Measurements from ENCODE around the gene CCDC175.
A peak's percentile ranks its signal among the peaks of the same experiment; 100 is the strongest.

Gene CCDC175

DNA sequence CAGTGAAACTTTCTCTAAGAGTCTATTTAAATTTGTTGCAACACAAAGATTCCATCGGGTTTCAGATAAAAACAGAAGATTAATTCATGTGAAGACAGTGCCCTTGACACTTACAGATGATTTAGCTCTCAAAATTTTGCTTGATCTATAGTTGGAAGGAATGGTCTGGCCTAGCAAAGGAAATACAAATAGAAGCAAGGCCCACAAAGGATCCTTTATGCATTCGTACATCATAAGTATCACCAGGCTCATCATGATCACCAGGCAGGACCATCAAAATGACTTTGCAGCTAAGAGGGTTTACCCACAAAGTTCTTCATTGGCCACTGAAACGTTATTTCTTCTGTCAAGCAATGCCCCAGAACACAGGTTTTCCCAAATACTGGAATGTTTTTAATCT, 67.5 kb downstream of the CCDC175 start:
- H3K9me3 ChIP-seq (ENCODE audit: control insufficient read depth, insufficient read depth, low read length) = peaks cover 8% of the 10 kb centered on the region
- H3K27ac ChIP-seq (ENCODE audit: low read depth, low read length) = no peak overlapping the region
- H3K4me3 ChIP-seq (ENCODE audit: low read depth, low read length) = no peak overlapping the region
- no peak overlapping the region for H3K9ac ChIP-seq (ENCODE audit: low read depth, low read length)
- H3K4me1 ChIP-seq (ENCODE audit: control insufficient read depth, insufficient read depth, low read length) = no peaks in the 10 kb centered on the region
- H3K27me3 ChIP-seq (ENCODE audit: control insufficient read depth, insufficient read depth, low read length) = no peaks in the 10 kb centered on the region
- H3K36me3 ChIP-seq (ENCODE audit: control insufficient read depth, insufficient read depth, low read length) = peaks cover 9% of the 10 kb centered on the region

GRCh38 chr14:59507752-59508103, 68.9 kb downstream of the CCDC175 start:
- Histone ChIP-seq H3K9me3 (ENCODE audit: control insufficient read depth, insufficient read depth, low read length) (no peaks in the 10 kb centered on the region), H3K4me3 (ENCODE audit: low read depth, low read length) (no peak overlapping the region), H3K36me3 (ENCODE audit: control insufficient read depth, insufficient read depth, low read length) (peaks cover 14% of the 10 kb centered on the region), H3K27ac (ENCODE audit: low read depth, low read length) (no peak overlapping the region), H3K4me1 (ENCODE audit: control insufficient read depth, insufficient read depth, low read length) (no peaks in the 10 kb centered on the region), H3K27me3 (ENCODE audit: control insufficient read depth, insufficient read depth, low read length) (no peaks in the 10 kb centered on the region), H3K9ac (ENCODE audit: low read depth, low read length) (no peak overlapping the region)

GRCh38 chr14:59507063-59507751, 69.4 kb downstream of the CCDC175 start:
- no peak overlapping the region for H3K4me3 ChIP-seq (ENCODE audit: low read depth, low read length)
- no peaks in the 10 kb centered on the region for H3K27me3 ChIP-seq (ENCODE audit: control insufficient read depth, insufficient read depth, low read length)
- H3K36me3 ChIP-seq (ENCODE audit: control insufficient read depth, insufficient read depth, low read length) = peaks cover 17% of the 10 kb centered on the region
- H3K4me1 ChIP-seq (ENCODE audit: control insufficient read depth, insufficient read depth, low read length) = no peaks in the 10 kb centered on the region
- no peaks in the 10 kb centered on the region for H3K9me3 ChIP-seq (ENCODE audit: control insufficient read depth, insufficient read depth, low read length)
- H3K27ac ChIP-seq (ENCODE audit: low read depth, low read length) = no peak overlapping the region
- no peak overlapping the region for H3K9ac ChIP-seq (ENCODE audit: low read depth, low read length)

DNA sequence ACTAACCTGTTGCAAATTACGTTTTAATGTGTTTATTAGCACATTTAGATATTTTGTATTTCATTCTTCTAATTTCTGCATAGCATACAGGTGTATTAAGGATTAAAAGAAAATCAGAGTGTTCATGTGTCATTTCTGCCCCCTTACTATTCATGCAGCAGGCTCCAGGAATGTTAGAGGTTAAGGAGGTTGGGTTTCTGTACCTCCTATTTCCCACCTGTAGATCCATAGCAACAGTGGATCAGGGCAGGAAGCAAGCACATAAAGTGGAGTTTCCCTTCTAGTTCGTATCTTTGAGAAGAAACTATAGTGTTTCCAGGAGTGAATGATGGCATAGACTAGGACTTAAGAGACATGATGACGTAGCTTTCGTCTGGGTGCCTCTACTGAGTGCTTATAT, 73.4 kb downstream of the CCDC175 start:
- no peak overlapping the region for H3K4me3 ChIP-seq (ENCODE audit: low read depth, low read length)
- H3K9me3 ChIP-seq (ENCODE audit: control insufficient read depth, insufficient read depth, low read length) = no peaks in the 10 kb centered on the region
- no peak overlapping the region for H3K9ac ChIP-seq (ENCODE audit: low read depth, low read length)
- no peaks in the 10 kb centered on the region for H3K27me3 ChIP-seq (ENCODE audit: control insufficient read depth, insufficient read depth, low read length)
- no peak overlapping the region for H3K27ac ChIP-seq (ENCODE audit: low read depth, low read length)
- H3K4me1 ChIP-seq (ENCODE audit: control insufficient read depth, insufficient read depth, low read length) = no peaks in the 10 kb centered on the region
- peaks cover 51% of the 10 kb centered on the region for H3K36me3 ChIP-seq (ENCODE audit: control insufficient read depth, insufficient read depth, low read length)

DNA sequence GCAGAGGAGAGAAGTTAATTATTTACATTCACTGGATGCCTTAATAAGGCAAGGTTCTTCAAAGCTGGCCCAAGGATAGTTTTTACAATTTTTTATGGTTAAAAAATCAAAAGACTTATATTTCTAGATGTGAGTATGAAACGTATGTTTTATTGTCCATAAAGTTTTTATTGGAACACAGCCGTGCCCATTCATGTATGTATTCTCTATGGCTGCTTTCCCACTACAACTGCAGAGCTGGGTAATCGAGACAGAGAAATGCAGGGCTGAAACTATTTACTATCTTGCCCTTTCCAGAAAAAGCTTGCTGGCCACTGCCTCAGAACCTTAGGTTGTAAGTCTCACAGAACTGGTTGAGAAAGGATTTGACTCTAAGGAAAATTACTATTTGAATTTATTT, 75.9 kb downstream of the CCDC175 start:
- Histone ChIP-seq H3K27ac (ENCODE audit: low read depth, low read length) (no peak overlapping the region), H3K9me3 (ENCODE audit: control insufficient read depth, insufficient read depth, low read length) (no peaks in the 10 kb centered on the region), H3K9ac (ENCODE audit: low read depth, low read length) (no peak overlapping the region), H3K36me3 (ENCODE audit: control insufficient read depth, insufficient read depth, low read length) (peaks cover 73% of the 10 kb centered on the region), H3K4me1 (ENCODE audit: control insufficient read depth, insufficient read depth, low read length) (no peaks in the 10 kb centered on the region), H3K4me3 (ENCODE audit: low read depth, low read length) (no peak overlapping the region), H3K27me3 (ENCODE audit: control insufficient read depth, insufficient read depth, low read length) (no peaks in the 10 kb centered on the region)

- no peak overlapping the region for H3K9ac ChIP-seq (ENCODE audit: low read depth, low read length)
- H3K27ac ChIP-seq (ENCODE audit: low read depth, low read length) = no peak overlapping the region
- peaks cover 94% of the 10 kb centered on the region for H3K36me3 ChIP-seq (ENCODE audit: control insufficient read depth, insufficient read depth, low read length)
Measured at GRCh38 chr14:59492384-59492783, 84.2 kb downstream of the CCDC175 start.

GRCh38 chr14:59490756-59491155, 85.9 kb downstream of the CCDC175 start:
- H3K27ac ChIP-seq (ENCODE audit: low read depth, low read length) = no peak overlapping the region
- no peak overlapping the region for H3K4me3 ChIP-seq (ENCODE audit: low read depth, low read length)
- H3K36me3 ChIP-seq (ENCODE audit: control insufficient read depth, insufficient read depth, low read length) = peaks cover 90% of the 10 kb centered on the region
- H3K9me3 ChIP-seq (ENCODE audit: control insufficient read depth, insufficient read depth, low read length) = no peaks in the 10 kb centered on the region
- no peak overlapping the region for H3K9ac ChIP-seq (ENCODE audit: low read depth, low read length)
- H3K27me3 ChIP-seq (ENCODE audit: control insufficient read depth, insufficient read depth, low read length) = no peaks in the 10 kb centered on the region
- H3K4me1 ChIP-seq (ENCODE audit: control insufficient read depth, insufficient read depth, low read length) = no peaks in the 10 kb centered on the region

More at GRCh38 chr14:59492384-59492783, 84.2 kb downstream of the CCDC175 start:
- Histone ChIP-seq H3K4me1 (ENCODE audit: control insufficient read depth, insufficient read depth, low read length) (no peaks in the 10 kb centered on the region), H3K4me3 (ENCODE audit: low read depth, low read length) (no peak overlapping the region), H3K27me3 (ENCODE audit: control insufficient read depth, insufficient read depth, low read length) (no peaks in the 10 kb centered on the region), H3K9me3 (ENCODE audit: control insufficient read depth, insufficient read depth, low read length) (no peaks in the 10 kb centered on the region)

DNA sequence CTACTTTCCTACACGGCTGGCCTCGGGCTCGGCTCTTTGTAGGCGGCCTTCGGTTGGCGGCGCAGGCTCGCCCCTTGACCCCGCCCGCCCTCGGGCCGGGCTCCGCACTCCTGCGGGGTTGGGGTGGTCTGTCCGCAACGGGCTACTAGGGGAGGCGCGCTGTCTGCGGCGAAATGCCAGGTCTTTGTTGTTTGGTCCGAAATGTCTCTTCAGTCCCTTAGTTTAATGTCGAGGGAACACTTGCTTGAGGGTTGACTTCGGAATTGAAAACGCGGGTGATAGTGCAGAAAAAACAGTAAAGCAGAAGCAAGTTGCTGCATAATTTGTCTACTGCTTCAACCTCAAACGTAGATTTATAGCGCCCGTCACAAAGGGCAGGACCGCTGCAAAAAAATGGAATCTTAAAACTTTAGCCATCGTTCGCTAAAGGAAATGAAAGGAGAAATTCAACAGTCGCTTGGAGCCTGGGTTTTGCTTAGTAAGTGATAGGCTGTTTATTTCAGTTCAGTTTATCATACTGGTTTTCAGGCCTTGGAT, 91.9 kb downstream of the CCDC175 start:
- peaks cover 13% of the 10 kb centered on the region; the same call in 1 of the 2 replicates for H3K4me1 ChIP-seq (ENCODE audit: control insufficient read depth, insufficient read depth, low read length)
- no peaks in the 10 kb centered on the region for H3K9me3 ChIP-seq (ENCODE audit: control insufficient read depth, insufficient read depth, low read length)
- peaks cover 32% of the 10 kb centered on the region for H3K36me3 ChIP-seq (ENCODE audit: control insufficient read depth, insufficient read depth, low read length)
- peak overlapping the region; percentile 82 for H3K9ac ChIP-seq (ENCODE audit: low read depth, low read length)
- no peaks in the 10 kb centered on the region for H3K27me3 ChIP-seq (ENCODE audit: control insufficient read depth, insufficient read depth, low read length)
- peak overlapping the region; percentile 93 for H3K27ac ChIP-seq (ENCODE audit: low read depth, low read length)
- peak overlapping the region; percentile 98 for H3K4me3 ChIP-seq (ENCODE audit: low read depth, low read length)

- Histone ChIP-seq H3K36me3 (ENCODE audit: control insufficient read depth, insufficient read depth, low read length) (peaks cover 27% of the 10 kb centered on the region), H3K4me1 (ENCODE audit: control insufficient read depth, insufficient read depth, low read length) (peaks cover 13% of the 10 kb centered on the region; the same call in 1 of the 2 replicates), H3K4me3 (ENCODE audit: low read depth, low read length) (peak within 1 kb of the TSS; percentile 98), H3K27ac (ENCODE audit: low read depth, low read length) (peak within 1 kb of the TSS; percentile 93), H3K9ac (ENCODE audit: low read depth, low read length) (peak within 1 kb of the TSS; percentile 84), H3K9me3 (ENCODE audit: control insufficient read depth, insufficient read depth, low read length) (no peaks in the 10 kb centered on the region), H3K27me3 (ENCODE audit: control insufficient read depth, insufficient read depth, low read length) (no peaks in the 10 kb centered on the region)
Measured at GRCh38 chr14:59483819-59484638, 92.6 kb downstream of the CCDC175 start, which contains the start of the genes JKAMP and L3HYPDH. JKAMP (plus strand) TSS chr14:59484517; CDS start chr14:59484590, 73 bp downstream. L3HYPDH (minus strand) TSS chr14:59484408; CDS start chr14:59484316, 92 bp downstream.

- peak overlapping the region; percentile 93 for H3K27ac ChIP-seq (ENCODE audit: low read depth, low read length)
- H3K4me3 ChIP-seq (ENCODE audit: low read depth, low read length) = peak overlapping the region; percentile 98
- H3K9ac ChIP-seq (ENCODE audit: low read depth, low read length) = peak overlapping the region; percentile 84
- no peaks in the 10 kb centered on the region for H3K27me3 ChIP-seq (ENCODE audit: control insufficient read depth, insufficient read depth, low read length)
- peaks cover 13% of the 10 kb centered on the region; the same call in 1 of the 2 replicates for H3K4me1 ChIP-seq (ENCODE audit: control insufficient read depth, insufficient read depth, low read length)
- no peaks in the 10 kb centered on the region for H3K9me3 ChIP-seq (ENCODE audit: control insufficient read depth, insufficient read depth, low read length)
- peaks cover 27% of the 10 kb centered on the region for H3K36me3 ChIP-seq (ENCODE audit: control insufficient read depth, insufficient read depth, low read length)
Measured at GRCh38 chr14:59483363-59483762, 93.2 kb downstream of the CCDC175 start.

Data from HUES48 (cell line).